ENCODE measurements around the gene SULT1C4. TPM values are rescaled to one million over a fixed set of nuclear protein-coding genes. Genes with fewer than 3 reads are reported as not detected.

Gene SULT1C4
- total and polyA plus RNA-seq, 2 experiments from 2014 or later = 0.87 to 2.1 TPM

- Histone ChIP-seq H3K4me2 (no peak overlapping the region), H4K20me1 (replicated peaks; ENCODE audit: insufficient read depth) (no peaks in the 10 kb centered on the region), H3K4me1 (ENCODE audit: insufficient read depth) (no peaks in the 10 kb centered on the region), H3K4me3 (no peak overlapping the region), H3K79me2 (replicated peaks; ENCODE audit: insufficient read depth) (no peaks in the 10 kb centered on the region), H3K36me3 (ENCODE audit: insufficient read depth) (no peaks in the 10 kb centered on the region), H3K9me2 (ENCODE audit: insufficient read depth) (no peaks in the 10 kb centered on the region), H3F3A (replicated peaks; ENCODE audit: low read depth) (no peaks in the 10 kb centered on the region), H3K27me3 (ENCODE audit: insufficient read depth) (no peaks in the 10 kb centered on the region), H3K27ac (ENCODE audit: low read depth) (no peak overlapping the region), H2AFZ (no peak overlapping the region)
- peaks cover under 1% of the 10 kb centered on the region for H3K27me3 Mint-ChIP-seq (ENCODE audit: insufficient read depth, low read depth, poor library complexity)
- H3K4me3 Mint-ChIP-seq = no peak overlapping the region
- peaks cover 17% of the 10 kb centered on the region for H3K9me3 Mint-ChIP-seq
- TF ChIP-seq ZNF331 (CRISPR knock-in tag; IDR thresholded peaks at IDR 0.05; ENCODE audit: low read depth) (no peak), EZH2 (IDR thresholded peaks at IDR 0.05; ENCODE audit: low read depth, unreplicated experiment) (no peak), EZH2phosphoT487 (IDR thresholded peaks at IDR 0.05; ENCODE audit: unreplicated experiment) (no peak), ZNF114 (CRISPR knock-in tag; IDR thresholded peaks at IDR 0.05) (no peak)
- TF ChIP-seq, protein P1, sequence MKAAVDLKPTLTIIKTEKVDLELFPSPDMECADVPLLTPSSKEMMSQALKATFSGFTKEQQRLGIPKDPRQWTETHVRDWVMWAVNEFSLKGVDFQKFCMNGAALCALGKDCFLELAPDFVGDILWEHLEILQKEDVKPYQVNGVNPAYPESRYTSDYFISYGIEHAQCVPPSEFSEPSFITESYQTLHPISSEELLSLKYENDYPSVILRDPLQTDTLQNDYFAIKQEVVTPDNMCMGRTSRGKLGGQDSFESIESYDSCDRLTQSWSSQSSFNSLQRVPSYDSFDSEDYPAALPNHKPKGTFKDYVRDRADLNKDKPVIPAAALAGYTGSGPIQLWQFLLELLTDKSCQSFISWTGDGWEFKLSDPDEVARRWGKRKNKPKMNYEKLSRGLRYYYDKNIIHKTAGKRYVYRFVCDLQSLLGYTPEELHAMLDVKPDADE (IDR thresholded peaks at IDR 0.05) = no peak
- ATAC-seq (no peak), DNase-seq (ENCODE audit: low spot score) (no peak)
- peaks cover 11% of the 10 kb centered on the region; the same call in 1 of the 3 replicates for H3K36me3 Mint-ChIP-seq (ENCODE audit: low read depth)
- H3K4me1 Mint-ChIP-seq = no peaks in the 10 kb centered on the region
- H3K27ac Mint-ChIP-seq = no peak overlapping the region
Measured at GRCh38 chr2:108367014-108367413, 10.7 kb upstream of the SULT1C4 start.

- no peaks in the 10 kb centered on the region for H3K4me1 ChIP-seq (ENCODE audit: insufficient read depth)
- H3K9me2 ChIP-seq (ENCODE audit: insufficient read depth) = no peaks in the 10 kb centered on the region
- Mint-ChIP-seq H3K27me3 (ENCODE audit: insufficient read depth, low read depth, poor library complexity) (no peaks in the 10 kb centered on the region), H3K4me1 (no peaks in the 10 kb centered on the region; the same call in 2 of the 3 replicates), H3K27ac (no peak overlapping the region), H3K4me3 (no peak overlapping the region), H3K9me3 (peaks cover 17% of the 10 kb centered on the region), H3K36me3 (ENCODE audit: low read depth) (peaks cover 11% of the 10 kb centered on the region; the same call in 1 of the 3 replicates)
- no peak overlapping the region for H2AFZ ChIP-seq
- no peaks in the 10 kb centered on the region for H3F3A ChIP-seq (replicated peaks; ENCODE audit: low read depth)
- H3K4me2 ChIP-seq = no peak overlapping the region
- H3K27me3 ChIP-seq (ENCODE audit: insufficient read depth) = no peaks in the 10 kb centered on the region
- no peak overlapping the region for H3K4me3 ChIP-seq
- no peaks in the 10 kb centered on the region for H3K36me3 ChIP-seq (ENCODE audit: insufficient read depth)
- DNase-seq (ENCODE audit: low spot score) = no peak
- ATAC-seq = no peak
- TF ChIP-seq POLR2AphosphoS5 (IDR thresholded peaks at IDR 0.05; ENCODE audit: low read depth) (no peak), CREB1 (CRISPR knock-in tag; IDR thresholded peaks at IDR 0.05; ENCODE audit: low read depth) (no peak)
- H3K79me2 ChIP-seq (replicated peaks; ENCODE audit: insufficient read depth) = no peaks in the 10 kb centered on the region
- no peak overlapping the region for H3K27ac ChIP-seq (ENCODE audit: low read depth)
- H4K20me1 ChIP-seq (replicated peaks; ENCODE audit: insufficient read depth) = no peaks in the 10 kb centered on the region
Measured at GRCh38 chr2:108367561-108368175, 10.1 kb upstream of the SULT1C4 start.

DNA sequence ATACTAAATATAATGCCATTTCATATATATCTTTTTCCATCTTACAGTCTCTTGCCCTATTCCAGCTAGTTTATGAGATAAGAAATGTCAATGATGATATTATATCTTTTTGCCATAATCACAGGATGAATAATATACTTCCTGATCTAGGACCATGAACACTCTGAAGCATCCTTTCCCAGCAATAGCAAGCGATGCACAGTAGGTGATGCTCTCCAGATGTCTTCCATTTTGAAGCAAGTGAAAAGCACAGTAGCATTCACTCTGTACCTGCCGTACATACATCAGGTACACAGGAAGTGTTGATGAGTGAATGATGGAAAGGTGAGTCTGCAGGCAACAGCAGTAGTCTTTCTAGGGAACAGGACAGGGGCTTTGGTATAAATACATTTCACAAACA, 8.6 kb upstream of the SULT1C4 start:
- H3K4me3 ChIP-seq = no peak overlapping the region
- H3K4me2 ChIP-seq = no peak overlapping the region
- Mint-ChIP-seq H3K27ac (no peak overlapping the region), H3K9me3 (peaks cover 14% of the 10 kb centered on the region), H3K27me3 (ENCODE audit: insufficient read depth, low read depth, poor library complexity) (no peaks in the 10 kb centered on the region), H3K36me3 (ENCODE audit: low read depth) (peaks cover 11% of the 10 kb centered on the region; the same call in 1 of the 3 replicates), H3K4me3 (no peak overlapping the region), H3K4me1 (peaks cover 14% of the 10 kb centered on the region)
- no peaks in the 10 kb centered on the region for H3K9me2 ChIP-seq (ENCODE audit: insufficient read depth)
- TF ChIP-seq NANOG (IDR thresholded peaks at IDR 0.05; ENCODE audit: borderline replicate concordance) = no peak
- TF ChIP-seq, protein P2, sequence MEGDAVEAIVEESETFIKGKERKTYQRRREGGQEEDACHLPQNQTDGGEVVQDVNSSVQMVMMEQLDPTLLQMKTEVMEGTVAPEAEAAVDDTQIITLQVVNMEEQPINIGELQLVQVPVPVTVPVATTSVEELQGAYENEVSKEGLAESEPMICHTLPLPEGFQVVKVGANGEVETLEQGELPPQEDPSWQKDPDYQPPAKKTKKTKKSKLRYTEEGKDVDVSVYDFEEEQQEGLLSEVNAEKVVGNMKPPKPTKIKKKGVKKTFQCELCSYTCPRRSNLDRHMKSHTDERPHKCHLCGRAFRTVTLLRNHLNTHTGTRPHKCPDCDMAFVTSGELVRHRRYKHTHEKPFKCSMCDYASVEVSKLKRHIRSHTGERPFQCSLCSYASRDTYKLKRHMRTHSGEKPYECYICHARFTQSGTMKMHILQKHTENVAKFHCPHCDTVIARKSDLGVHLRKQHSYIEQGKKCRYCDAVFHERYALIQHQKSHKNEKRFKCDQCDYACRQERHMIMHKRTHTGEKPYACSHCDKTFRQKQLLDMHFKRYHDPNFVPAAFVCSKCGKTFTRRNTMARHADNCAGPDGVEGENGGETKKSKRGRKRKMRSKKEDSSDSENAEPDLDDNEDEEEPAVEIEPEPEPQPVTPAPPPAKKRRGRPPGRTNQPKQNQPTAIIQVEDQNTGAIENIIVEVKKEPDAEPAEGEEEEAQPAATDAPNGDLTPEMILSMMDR (conservative IDR thresholded peaks at IDR 0.05; ENCODE audit: low read depth in 2 of 2) = peak; percentile 33 to 48
- TF ChIP-seq STAT1 (IDR thresholded peaks at IDR 0.05; ENCODE audit: unreplicated experiment) = no peak
- no peak for TF ChIP-seq REST (IDR thresholded peaks at IDR 0.05; ENCODE audit: unreplicated experiment)
- H3K36me3 ChIP-seq (ENCODE audit: insufficient read depth) = no peaks in the 10 kb centered on the region
- no peaks in the 10 kb centered on the region for H3F3A ChIP-seq (replicated peaks; ENCODE audit: low read depth)
- H4K20me1 ChIP-seq (replicated peaks; ENCODE audit: insufficient read depth) = no peaks in the 10 kb centered on the region
- peaks cover 8% of the 10 kb centered on the region for H3K4me1 ChIP-seq (ENCODE audit: insufficient read depth)
- H3K27me3 ChIP-seq (ENCODE audit: insufficient read depth) = no peaks in the 10 kb centered on the region
- ATAC-seq (no peak), DNase-seq (ENCODE audit: low spot score) (no peak)
- no peaks in the 10 kb centered on the region for H3K79me2 ChIP-seq (replicated peaks; ENCODE audit: insufficient read depth)
- no peak overlapping the region for H2AFZ ChIP-seq
- H3K27ac ChIP-seq (ENCODE audit: low read depth) = no peak overlapping the region

All from GM23338 (cell line).